M059J (cell line): Measurements from ENCODE around the gene GAL3ST2. TPM values are rescaled to one million over a fixed set of nuclear protein-coding genes. Genes with fewer than 3 reads are reported as not detected.

Source experiments
- DNase-seq: peaks from one replicate; pipeline ENCODE4 v3.0.0-alpha.2; 2012; ENCODE audit warnings: low read depth
- total RNA-seq: library from RNA; depleted of rRNA; stranded (reverse); fragments of >200 nt; shearing (Covaris generic); gene quantifications from 2 replicates; pipeline ENCODE4 v1.2.3, GENCODE V29; 2014; rRNA removed

The GAL3ST2 gene
- total RNA-seq, 1 experiment from 2014 or later = not detected

DNA sequence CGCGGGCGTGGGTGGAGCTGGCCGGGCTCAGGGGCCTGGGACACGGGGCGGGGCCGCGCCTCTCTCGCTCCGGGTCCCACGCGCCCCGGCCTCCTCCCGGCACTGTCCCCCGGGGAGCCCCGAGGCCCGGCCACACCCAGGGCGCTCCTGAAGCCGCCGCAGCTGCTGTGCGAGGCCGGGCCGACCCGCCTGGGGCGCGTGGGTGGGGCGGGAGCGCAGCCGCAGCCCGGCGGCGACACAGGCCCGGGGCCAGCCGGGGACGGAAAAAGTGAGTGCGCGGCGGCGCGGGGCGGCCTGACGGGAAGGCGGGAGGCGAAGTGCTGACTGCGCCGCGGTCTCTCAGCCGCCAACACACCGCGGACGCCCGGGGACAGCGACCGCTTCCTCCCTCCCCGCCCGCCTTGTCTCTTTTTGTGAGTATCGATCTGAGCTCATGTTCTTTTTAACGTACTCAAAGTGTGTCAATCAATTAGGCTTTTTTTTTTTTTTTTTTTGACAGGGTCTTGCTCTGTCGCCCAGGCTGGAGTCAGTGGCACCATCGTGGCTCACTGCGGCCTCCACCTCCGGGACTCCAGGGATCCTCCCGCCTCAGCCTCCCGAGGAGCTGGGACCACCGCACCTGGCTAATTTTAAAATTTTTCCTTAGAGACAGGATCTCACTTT is 67.6 kb downstream of the GAL3ST2 start:
- peak; percentile 30 for DNase-seq

DNA sequence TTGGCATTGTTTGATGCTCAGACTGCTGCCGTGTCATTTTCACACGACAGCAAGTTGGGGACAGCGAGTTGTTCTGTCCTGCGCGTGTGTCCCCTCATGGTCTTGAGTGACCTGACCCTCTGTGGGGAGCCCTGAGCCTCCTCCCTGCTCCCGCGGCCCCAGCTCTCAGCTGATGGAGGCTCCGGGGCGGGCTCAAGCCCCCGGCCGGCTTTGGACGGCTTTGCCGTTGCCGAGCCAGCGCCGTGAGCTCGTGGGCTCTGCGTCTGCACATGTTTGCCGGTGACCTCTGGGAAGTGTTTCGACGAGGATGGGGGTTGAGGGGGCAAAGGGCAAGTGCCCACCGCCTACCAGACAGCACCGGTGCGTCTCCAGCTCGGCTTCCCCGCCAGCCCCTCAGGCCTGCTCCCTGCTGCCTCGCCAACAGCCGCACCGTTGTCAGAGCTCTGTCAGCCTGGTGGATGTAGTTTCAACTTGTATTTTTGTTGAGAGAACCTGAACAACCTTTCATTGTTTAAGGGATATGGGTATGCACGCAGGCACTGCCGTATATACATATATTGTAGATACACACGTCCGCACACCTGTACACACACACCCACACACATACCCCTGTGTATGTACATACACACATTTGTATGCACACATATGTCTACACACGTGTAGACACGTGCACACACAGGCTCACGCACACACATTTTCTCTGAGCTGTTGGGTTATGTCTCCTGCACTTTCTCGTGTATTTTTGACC is 68.4 kb downstream of the GAL3ST2 start:
- no peak for DNase-seq

DNA sequence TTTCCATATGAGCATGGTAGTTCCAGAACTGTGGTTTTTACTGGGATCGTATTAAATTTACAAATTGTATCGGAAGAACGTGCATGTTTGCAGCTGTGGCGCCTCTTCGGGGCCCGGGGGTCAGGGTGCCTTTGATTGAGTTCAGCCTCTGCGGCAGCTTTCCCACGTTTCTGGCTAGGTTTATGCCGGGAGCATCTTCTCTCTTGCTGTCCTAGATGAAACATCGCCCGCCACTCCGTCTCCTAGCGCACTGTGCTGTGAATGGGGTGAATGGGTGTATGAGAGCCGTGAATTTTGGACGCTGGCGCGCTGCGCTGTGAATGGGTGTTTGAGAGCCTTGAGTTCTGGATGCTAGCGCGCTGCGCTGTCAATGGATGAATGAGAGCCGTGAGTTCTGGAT is 69.8 kb downstream of the GAL3ST2 start:
- DNase-seq = no peak

DNA sequence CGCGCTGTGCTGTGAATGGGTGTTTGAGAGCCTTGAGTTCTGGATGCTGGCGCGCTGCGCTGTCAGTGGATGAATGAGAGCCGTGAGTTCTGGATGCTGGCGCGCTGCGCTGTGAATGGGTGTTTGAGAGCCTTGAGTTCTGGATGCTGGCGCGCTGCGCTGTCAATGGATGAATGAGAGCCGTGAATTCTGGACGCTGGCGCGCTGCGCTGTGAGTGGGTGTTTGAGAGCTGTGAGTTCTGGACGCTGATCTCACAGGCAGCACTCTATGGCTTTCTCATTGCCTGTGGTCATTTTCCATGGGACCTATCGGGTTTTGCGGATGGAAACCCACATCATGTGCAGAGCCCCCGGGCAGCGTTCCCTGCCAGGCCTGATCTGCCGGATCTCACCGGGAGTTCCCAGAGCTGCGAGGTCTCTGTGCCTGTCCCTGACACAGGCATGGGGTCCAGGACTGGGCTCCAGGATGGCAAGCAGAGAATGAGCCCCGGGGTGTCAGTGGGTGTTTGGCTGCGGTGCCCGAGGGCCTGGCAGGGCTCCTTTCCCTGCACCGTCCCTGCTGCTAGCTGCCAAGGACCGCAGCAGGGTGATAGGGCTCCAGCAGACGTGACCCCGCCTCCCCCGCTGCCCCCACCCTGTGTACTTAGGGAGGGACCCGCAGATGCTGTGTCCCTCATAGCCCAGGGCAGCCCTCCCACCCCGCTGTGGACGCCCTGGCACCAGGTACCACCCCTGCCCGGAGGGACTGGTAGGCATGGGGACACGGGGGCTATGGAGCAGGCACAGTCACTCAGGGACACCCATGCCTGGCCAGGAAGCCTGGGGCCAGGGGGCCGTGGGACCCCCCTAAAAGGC is 72.4 kb downstream of the GAL3ST2 start:
- no peak for DNase-seq

DNA sequence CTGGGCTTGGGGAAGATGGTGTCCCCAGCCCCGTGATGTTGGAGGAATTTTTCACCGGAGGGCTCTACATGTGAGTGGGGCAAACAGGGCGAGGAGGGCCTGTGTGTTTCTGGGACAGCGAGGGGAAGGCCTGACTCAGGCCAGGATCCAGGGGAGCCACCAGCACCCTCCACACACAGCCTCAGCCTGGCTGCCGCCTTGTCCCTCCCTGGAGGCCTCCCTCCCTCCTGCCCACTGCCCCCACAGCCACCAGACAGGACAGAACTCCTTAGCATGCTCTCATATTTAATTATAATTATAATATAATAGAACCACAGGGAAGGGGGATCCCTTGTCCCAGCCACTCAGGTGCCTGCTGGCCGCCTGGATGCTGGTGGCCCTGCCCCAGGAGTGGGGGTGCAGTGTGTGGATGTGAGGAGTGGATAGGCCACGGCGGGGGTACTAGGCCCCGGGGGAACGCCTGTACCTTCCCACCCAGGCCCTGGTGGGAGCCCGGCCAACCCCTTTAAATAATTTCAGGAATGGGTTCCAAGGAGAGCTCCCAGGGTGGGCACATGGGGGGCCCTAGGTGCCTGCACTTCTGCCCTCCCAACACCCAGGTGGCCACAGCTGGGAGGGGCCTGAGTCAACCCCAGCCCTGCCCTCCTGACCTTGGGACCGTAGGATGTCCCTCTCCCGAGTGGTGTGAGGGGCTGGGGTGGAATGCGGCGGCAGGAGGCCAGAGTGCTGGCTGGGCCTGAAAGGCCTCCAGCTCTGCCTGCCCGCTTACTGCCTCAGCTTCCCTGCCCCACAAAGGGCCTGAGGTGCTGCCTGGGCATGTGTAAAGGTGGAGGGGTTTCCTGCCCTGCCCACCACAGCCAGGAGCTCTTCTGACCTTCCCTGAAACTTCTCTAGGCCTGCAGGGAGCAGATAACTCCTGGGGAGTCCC is 73.3 kb downstream of the GAL3ST2 start:
- DNase-seq = no peak

DNA sequence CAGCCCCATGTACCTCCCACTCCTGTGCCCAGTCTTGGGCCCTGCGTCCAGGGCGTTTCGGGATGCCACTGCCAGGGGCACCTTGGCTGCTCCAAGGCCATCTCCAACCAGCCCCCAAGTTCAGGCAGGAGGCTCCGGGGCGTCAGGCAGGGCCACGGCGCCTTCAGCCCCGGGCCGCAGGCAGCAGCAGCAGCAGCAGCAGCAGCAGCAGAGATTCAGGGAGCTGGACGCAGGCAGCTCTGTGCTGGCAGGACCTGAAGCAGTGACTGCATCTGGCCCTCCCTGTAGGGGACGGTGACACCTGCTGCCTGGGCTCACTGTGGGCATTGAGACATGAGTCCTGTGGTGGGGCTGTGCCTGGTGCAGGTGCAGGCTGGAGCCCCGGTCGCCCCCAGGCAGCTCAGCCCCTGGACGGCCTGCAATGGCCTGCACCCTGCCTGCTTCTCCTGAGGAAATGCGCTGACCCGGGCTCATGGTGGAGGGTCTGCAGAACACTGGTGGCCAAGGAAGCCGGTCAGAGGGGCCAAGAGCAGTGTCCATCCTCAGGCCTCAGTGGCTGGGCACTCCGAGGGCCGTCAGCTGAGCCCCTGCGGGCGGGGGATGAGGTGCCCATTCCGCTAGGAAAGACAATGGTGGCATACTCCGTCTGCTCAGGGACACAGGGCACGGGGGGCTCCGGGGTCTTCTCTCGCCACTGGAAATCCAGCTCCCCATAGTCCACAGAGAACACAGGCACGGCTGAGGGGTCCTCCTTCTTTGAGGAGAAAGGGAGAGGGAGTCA is 74.1 kb downstream of the GAL3ST2 start:
- DNase-seq = no peak

DNA sequence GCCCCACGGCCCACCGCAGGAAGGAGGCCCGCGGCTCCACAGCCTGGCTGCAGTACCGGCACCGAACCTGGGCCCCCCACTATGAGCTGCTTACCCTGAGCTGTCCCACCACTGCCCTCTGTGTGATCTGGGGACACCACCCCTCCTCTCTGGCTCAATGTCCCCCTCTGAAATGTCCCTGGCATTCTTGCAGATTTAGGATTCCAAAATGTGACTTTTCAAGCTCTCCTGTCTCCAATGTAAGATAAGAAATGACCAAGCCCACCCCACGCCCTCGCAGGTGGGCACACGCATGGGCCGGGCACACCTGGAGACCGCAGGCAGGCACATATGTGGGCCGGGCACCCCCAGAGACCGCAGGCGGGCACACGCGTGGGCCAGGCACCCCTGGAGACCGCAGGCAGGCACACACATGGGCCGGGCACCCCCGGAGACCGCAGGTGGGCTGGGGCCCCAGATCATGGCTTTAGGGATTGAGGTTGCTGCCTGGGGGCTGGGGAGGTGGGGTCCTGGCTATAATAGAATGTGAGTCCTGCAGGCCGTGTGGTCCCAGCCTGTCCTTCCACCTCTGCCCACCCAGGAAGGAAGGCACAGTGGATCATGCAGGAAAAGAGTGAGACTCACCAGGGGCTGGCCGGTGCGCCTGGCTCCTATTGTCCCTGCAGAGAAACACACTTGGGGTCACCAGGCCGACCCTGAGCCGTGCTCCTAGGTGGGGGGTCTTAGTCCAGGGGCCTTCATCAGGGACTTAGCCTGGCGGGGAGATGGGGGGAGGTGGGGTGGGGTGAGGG is 74.9 kb downstream of the GAL3ST2 start:
- DNase-seq = no peak

DNA sequence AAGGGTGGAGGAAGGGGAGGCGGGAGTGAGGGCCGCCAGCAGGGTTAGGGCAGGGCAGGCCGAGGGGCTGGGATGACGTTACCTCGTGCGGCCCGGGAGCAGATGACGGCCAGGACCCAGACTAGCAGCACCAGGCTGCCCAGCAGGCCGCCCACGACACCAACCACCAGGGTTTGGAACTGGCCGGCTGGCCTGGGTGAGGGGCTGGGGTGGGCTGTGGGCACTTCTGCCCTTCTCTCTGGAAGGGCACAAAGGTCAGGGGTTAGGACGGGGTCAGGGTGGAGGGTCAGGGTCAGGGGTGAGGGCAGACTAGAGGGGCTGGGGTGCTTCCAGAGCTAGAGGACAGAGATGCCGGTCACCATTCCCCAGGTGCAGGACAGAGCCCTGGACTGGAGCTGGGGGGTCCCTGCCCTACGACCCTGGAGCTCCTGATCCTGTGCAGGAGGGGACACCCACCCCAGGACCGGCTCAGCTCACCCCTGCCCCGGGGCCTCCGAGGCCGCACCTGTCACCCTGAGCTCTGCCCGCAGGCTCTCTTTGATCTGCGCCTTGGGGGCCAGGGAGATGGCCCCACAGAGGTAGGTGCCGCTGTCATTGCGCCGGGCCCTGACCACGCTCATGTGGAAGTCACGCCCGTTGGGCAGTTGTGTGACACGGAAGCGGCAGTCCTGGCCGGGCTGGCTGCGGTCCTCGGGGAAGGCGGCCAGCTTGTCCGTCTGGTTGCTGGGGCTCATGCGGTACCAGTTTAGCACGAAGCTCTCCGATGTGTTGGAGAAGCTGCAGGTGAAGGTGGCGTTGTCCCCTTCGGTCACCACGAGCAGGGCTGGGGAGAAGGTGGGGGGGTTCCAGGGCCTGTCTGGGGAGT is 75.7 kb downstream of the GAL3ST2 start:
- DNase-seq = no peak

DNA sequence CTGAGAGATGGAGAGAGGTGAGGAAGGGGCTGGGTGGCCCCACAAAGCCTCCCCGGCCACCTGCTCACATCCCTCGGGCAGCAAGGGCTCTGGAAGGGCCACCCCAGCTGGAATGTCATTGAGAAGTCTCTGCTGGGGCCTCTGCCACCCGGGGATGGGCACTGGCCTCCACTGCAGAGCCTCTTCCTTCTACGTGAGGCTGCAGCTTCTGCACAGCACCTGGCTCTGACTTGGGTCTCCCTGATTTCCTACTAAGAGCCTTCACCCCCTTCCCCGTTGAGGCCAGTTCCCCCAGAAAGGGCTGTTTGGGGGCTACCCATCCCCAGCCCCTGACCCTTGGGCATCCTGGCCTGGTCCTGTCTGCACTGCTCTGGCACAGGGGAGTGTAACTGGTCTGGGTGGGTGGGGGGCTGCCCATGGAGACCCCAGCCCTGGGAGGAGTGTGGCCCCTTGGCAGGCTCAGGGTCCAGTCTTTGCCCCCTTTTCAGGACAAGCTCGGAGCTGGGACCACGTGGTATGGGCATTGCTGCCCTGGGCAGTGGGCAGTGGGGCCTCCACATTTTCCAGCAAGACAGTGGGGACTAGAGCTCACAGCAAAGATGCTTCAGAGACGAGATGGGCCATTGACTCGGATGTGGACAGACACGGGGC is 76.5 kb downstream of the GAL3ST2 start:
- no peak for DNase-seq

Other genes with a start within 250 kb of the GAL3ST2 start
- gene BOK, start 218.1 kb upstream of the GAL3ST2 start, total RNA-seq = 3.9 and 11.7 TPM in 2 replicates
- 22.2 and 25.9 TPM in 2 replicates for gene THAP4, start 139.7 kb upstream of the GAL3ST2 start, total RNA-seq
- 46.1 and 49.5 TPM in 2 replicates for gene ATG4B, start 139.1 kb upstream of the GAL3ST2 start, total RNA-seq
- gene DTYMK, start 90.0 kb upstream of the GAL3ST2 start, total RNA-seq = 40.6 and 49.3 TPM in 2 replicates
- gene ING5, start 74.8 kb upstream of the GAL3ST2 start, total RNA-seq = 9.2 and 11.0 TPM in 2 replicates
- gene D2HGDH, start 42.2 kb upstream of the GAL3ST2 start, total RNA-seq = 3.5 and 6.1 TPM in 2 replicates
- gene NEU4, start 32.4 kb downstream of the GAL3ST2 start, total RNA-seq = not detected in 2 replicates
- not detected in 2 replicates for gene PDCD1, start 82.1 kb downstream of the GAL3ST2 start, total RNA-seq
- gene RTP5, start 92.9 kb downstream of the GAL3ST2 start, total RNA-seq = not detected in 2 replicates